Nephron progenitor cell (in vitro differentiated cells): Measurements from ENCODE around the gene IRAK1BP1.

ENCODE experiments used
- DNase-seq: peaks from one replicate; pipeline ENCODE4 v3.0.0; 2021
- H3K27ac Mint-ChIP-seq: 2 replicates; pipeline ENCODE4 v1.8.0; 2021; ENCODE audit warnings: mild to moderate bottlenecking, moderate library complexity, mixed read lengths
- H3K27me3 Mint-ChIP-seq: 2 replicates; pipeline ENCODE4 v1.8.0; 2021; ENCODE audit warnings: mild to moderate bottlenecking, low read depth, mixed read lengths; ENCODE audit not compliant: poor library complexity
- H3K36me3 Mint-ChIP-seq: 2 replicates; pipeline ENCODE4 v1.8.0; 2021; ENCODE audit warnings: low read depth, mixed read lengths
- H3K4me1 Mint-ChIP-seq: 2 replicates; pipeline ENCODE4 v1.8.0; 2021; ENCODE audit warnings: mixed read lengths
- H3K4me3 Mint-ChIP-seq: 2 replicates; pipeline ENCODE4 v1.8.0; 2021; ENCODE audit warnings: mild to moderate bottlenecking, moderate library complexity, mixed read lengths
- H3K9me3 Mint-ChIP-seq: 2 replicates; pipeline ENCODE4 v1.8.0; 2021; ENCODE audit warnings: mild to moderate bottlenecking, moderate library complexity, mixed read lengths
- TF ChIP-seq, protein P1 (sequence below): fragments of 200-600 bp; sonication (generic); IDR thresholded peaks from 2 replicates; pipeline ENCODE4 v1.5.0; 2021; ENCODE audit warnings: antibody characterized with exemption

IRAK1BP1 gene

DNA sequence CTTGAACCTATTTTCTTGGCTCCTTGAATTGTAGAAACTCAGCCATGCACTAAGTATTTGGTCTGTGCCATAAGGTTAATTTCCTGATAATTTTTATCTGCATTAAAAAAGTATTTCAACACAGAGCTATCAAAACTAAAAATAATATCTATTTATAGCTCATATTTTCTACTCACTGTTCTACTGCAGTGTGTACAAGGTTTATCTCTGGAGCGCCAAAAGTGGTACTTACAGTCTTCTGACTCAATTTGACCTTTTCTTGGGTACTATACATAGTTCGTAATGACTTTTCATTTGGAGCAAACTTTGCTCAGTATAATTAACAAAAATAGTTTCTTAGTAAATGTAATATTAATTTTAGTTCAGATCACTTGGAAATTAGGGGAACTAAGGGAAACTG lies 69.2 kb downstream of the IRAK1BP1 start:
- DNase-seq: no peak
- no peak overlapping the region for H3K4me3 Mint-ChIP-seq
- peaks cover 43% of the 10 kb centered on the region for H3K36me3 Mint-ChIP-seq
- H3K27me3 Mint-ChIP-seq: peaks cover 3% of the 10 kb centered on the region
- TF ChIP-seq, protein P1, sequence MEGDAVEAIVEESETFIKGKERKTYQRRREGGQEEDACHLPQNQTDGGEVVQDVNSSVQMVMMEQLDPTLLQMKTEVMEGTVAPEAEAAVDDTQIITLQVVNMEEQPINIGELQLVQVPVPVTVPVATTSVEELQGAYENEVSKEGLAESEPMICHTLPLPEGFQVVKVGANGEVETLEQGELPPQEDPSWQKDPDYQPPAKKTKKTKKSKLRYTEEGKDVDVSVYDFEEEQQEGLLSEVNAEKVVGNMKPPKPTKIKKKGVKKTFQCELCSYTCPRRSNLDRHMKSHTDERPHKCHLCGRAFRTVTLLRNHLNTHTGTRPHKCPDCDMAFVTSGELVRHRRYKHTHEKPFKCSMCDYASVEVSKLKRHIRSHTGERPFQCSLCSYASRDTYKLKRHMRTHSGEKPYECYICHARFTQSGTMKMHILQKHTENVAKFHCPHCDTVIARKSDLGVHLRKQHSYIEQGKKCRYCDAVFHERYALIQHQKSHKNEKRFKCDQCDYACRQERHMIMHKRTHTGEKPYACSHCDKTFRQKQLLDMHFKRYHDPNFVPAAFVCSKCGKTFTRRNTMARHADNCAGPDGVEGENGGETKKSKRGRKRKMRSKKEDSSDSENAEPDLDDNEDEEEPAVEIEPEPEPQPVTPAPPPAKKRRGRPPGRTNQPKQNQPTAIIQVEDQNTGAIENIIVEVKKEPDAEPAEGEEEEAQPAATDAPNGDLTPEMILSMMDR: no peak
- no peaks in the 10 kb centered on the region for H3K4me1 Mint-ChIP-seq
- peaks cover 23% of the 10 kb centered on the region for H3K9me3 Mint-ChIP-seq
- no peak overlapping the region for H3K27ac Mint-ChIP-seq

DNA sequence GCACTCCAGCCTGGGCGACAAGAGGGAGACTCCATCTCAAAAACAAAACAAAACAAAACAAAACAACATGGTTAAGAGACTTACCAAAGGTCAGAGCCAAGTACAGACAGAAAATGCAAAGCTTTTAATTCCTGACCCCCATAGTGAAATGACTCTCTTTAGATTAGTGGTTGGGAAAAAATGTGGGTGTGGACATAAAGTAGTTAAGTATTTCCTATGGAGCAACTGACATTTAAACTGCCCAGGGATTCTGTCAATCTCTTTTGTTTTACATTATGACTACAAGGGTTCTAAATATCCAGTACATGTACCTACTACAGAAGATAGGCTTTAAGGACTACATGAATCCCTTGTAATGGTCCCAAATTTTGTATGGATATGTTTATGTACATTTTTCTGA lies 75.1 kb downstream of the IRAK1BP1 start:
- peaks cover 62% of the 10 kb centered on the region for H3K36me3 Mint-ChIP-seq
- no peaks in the 10 kb centered on the region for H3K4me1 Mint-ChIP-seq
- no peak for DNase-seq
- TF ChIP-seq, protein P1: no peak
- no peaks in the 10 kb centered on the region for H3K27me3 Mint-ChIP-seq
- H3K9me3 Mint-ChIP-seq: no peaks in the 10 kb centered on the region
- H3K4me3 Mint-ChIP-seq: no peak overlapping the region
- H3K27ac Mint-ChIP-seq: no peak overlapping the region

DNA sequence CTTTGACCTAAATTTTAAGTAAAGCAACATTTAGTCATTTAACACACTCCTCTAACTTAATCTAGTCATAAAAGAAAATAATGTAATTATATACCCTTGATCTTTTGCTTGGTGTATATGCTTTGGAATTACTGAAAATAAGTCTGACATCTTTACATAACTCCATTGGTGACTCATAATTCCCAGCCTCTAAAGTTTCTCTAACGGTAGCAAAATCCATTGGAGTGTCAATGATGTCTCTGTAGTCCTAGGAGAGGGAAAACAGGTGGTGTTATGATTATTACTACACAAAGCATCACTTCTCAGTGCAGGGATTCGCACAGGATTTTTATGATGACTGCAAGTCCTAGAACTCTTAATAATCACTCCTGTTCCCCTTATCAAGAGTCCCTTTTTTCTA lies 80.2 kb downstream of the IRAK1BP1 start:
- H3K27me3 Mint-ChIP-seq: no peaks in the 10 kb centered on the region
- DNase-seq: no peak
- H3K4me1 Mint-ChIP-seq: no peaks in the 10 kb centered on the region
- H3K27ac Mint-ChIP-seq: no peak overlapping the region
- H3K36me3 Mint-ChIP-seq: peaks cover 90% of the 10 kb centered on the region
- no peak overlapping the region for H3K4me3 Mint-ChIP-seq
- TF ChIP-seq, protein P1: no peak
- peaks cover 45% of the 10 kb centered on the region for H3K9me3 Mint-ChIP-seq

DNA sequence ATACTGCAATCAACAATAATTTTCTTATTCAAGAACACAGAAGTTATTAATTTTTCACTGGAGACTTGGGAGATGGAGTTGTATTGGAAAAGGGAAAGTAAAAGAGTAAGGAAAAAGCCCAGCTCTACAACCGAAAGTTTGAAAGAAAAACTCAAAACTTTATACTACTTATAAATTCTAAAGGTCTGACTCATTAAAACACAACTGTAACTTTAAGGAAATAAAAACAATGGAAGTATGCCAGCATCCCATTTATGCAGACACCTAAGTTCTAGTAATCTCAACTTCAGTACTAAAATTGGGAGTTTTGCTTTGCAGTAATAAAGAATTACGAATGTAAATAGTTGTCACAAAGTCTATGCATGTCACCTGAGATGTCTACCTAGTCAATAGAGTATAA lies 80.6 kb downstream of the IRAK1BP1 start:
- DNase-seq: no peak
- H3K9me3 Mint-ChIP-seq: peaks cover 49% of the 10 kb centered on the region
- no peak overlapping the region for H3K27ac Mint-ChIP-seq

DNA sequence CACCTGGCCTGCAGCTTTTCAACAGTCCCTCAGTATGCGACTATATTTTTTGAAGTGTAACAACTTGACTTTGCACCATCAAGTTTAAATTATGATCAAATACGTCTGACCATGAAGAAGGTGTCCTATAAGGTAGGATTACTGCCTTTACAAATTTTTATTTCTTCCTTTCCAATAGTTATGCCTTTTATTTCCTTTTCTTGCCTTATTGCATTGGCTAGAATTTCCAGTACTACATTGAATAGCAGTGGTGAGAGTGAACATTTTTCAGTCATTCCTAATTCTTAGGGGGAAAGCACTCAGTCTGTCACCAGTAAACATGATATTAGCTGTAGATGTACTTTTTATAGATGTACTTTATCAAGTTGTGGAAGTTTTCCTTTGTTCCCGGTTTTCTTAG lies 81.4 kb downstream of the IRAK1BP1 start:
- H3K27ac Mint-ChIP-seq: no peak overlapping the region
- peaks cover 56% of the 10 kb centered on the region for H3K9me3 Mint-ChIP-seq
- TF ChIP-seq, protein P1: no peak
- no peak overlapping the region for H3K4me3 Mint-ChIP-seq
- DNase-seq: no peak
- H3K27me3 Mint-ChIP-seq: no peaks in the 10 kb centered on the region
- peaks cover 93% of the 10 kb centered on the region for H3K36me3 Mint-ChIP-seq
- no peaks in the 10 kb centered on the region for H3K4me1 Mint-ChIP-seq

More for the DNA sequence above, 80.6 kb downstream of the IRAK1BP1 start:
- Mint-ChIP-seq H3K27me3 (no peaks in the 10 kb centered on the region), H3K36me3 (peaks cover 93% of the 10 kb centered on the region), H3K4me3 (no peak overlapping the region), H3K4me1 (no peaks in the 10 kb centered on the region)
- TF ChIP-seq, protein P1: no peak

DNA sequence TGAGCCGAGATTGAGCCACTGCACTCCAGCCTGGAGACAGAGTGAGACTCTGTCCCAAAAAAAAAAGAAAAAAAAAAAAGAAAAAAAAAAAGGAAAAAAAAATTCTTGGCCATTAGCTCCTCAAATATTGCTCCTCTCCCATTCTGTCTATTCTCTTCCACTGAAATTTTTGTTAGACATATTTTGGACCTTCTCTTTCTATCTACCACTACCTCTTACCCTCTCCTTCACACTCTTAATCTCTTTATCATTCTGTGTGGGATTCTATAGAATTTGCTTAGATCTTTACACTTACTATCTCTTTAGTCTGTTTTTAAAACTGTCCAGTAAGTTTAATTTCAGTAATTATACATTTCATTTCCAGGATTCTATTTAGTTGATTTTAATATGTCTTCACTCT lies 85.0 kb downstream of the IRAK1BP1 start:
- no peak for DNase-seq
- Mint-ChIP-seq H3K4me1 (no peaks in the 10 kb centered on the region), H3K9me3 (peaks cover 61% of the 10 kb centered on the region), H3K36me3 (peaks cover 94% of the 10 kb centered on the region), H3K4me3 (no peak overlapping the region), H3K27me3 (no peaks in the 10 kb centered on the region), H3K27ac (no peak overlapping the region)
- TF ChIP-seq, protein P1: no peak
